Suppressor macrophage (primary cell): ENCODE results near the gene KMT2D.
A peak's percentile ranks its signal among the peaks of the same experiment; 100 is the strongest.

Source experiments
- DNase-seq, 4 experiments: peaks; one replicate each; pipeline ENCODE4 v3.0.0-alpha.2; 2020 to 2022

The KMT2D gene

DNA sequence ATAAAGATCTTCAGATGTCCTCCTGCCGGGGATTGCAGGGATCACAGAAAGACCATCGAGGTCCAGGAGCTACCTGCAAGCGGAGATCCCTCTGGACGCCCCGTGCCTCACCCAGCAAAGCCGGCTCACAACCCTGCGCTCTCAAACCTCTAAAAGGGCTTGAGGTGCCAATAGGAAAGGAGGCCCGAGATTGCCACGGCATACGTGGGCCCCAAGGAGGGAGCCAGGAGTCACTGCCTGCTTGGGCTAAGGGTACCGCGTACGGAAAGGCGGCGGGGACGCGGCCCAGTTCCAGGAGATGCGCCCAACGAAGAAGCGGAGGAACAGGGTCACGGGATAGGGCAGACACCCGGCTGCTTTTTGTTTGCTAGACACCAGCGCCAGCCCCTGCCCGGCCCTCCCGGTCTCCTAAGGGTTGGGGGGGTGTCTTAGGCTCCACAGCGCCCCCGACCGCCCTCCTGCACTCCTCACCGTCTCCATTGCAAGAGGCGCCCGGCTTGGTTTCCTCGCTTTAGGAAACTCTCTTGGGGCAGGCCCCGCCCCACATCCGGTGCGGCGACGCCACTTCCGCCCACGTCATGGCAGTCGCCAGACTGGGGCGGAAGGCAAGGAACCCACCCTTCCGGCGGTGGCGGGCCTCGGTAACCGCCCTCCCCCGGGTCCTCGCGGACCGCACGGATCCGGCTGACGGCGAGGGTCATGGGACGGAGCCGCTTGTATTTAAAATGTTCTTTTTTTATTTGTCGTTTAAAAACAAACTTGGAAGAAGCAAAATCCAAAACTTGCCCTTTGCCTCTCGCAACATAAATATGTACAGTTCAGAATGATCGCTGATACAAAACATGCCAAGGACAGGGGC is 42.1 kb downstream of the KMT2D start, which contains the start of gene PRKAG1:
Gene PRKAG1, minus strand, starts transcription at position 516 of the 859 bp plus-strand sequence. Its CDS starts 36 bp downstream, at position 480.
- peak; percentile 98 to 99 (median 99) for DNase-seq

- DNase-seq: peak; percentile 63 to 83 (median 78)
Measured at GRCh38 chr12:49017891-49018260, 42.7 kb downstream of the KMT2D start.

DNA sequence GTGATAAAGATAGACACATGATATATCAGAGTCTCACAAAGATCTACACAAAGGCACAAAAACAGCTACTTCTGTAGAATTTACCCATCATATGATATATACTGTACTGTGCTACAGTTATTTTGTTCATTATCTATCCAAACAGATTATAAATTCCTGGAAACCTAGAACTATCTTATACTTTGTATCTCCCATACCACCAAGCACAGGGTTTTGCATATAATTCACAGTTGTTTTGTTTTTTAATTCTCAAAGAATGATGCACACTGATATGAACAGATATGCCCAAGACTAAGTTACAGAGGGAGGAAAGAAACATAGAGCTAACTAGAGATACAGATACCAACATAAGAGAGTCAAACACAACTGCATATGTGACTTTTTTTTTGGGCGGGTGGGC is 45.4 kb downstream of the KMT2D start:
- no peak for DNase-seq

GRCh38 chr12:49014547-49014946 is 46.0 kb downstream of the KMT2D start:
- DNase-seq: no peak

- DNase-seq: no peak
Measured at GRCh38 chr12:49013428-49013827, 47.2 kb downstream of the KMT2D start.

GRCh38 chr12:49012739-49013138 is 47.9 kb downstream of the KMT2D start:
- DNase-seq: no peak
